ENCODE results near the gene ABHD1.

- TF ChIP-seq ZFX (IDR thresholded peaks at IDR 0.05): no peak
- TF ChIP-seq CTCF (conservative IDR thresholded peaks at IDR 0.05): no peak
Observed at GRCh38 chr2:27122791-27123190, 824 bp upstream of the ABHD1 start.
